Breast epithelium (tissue), 4 donors: Measurements from ENCODE around the gene VPS13D. TPM values are rescaled to one million over a fixed set of nuclear protein-coding genes. Genes with fewer than 3 reads are reported as not detected.

Experiments used
- DNase-seq, 2 donors: peaks; one replicate each; pipeline ENCODE4 v3.0.0-alpha.2; 2019; ENCODE audit warnings: low spot score in 2 of 2
- H3K27ac ChIP-seq, 2 donors: fragments of 200-600 bp; sonication (generic) in 1 of 2; one replicate each; pipeline ENCODE4 v1.5.1; 2016 to 2019; ENCODE audit warnings: mild to moderate bottlenecking in 1 of 2
- H3K27me3 ChIP-seq, 2 donors: fragments of 200-600 bp; sonication (generic) in 1 of 2; one replicate each; pipeline versions ENCODE4 v1.5.1 to v1.6.0; 2017 to 2019; ENCODE audit warnings: control low read depth in 1 of 2, mild to moderate bottlenecking in 1 of 2
- H3K36me3 ChIP-seq: fragments of 200-600 bp; one replicate; pipeline ENCODE4 v1.5.1; 2019
- H3K4me1 ChIP-seq, 2 donors: fragments of 200-600 bp; sonication (generic); one replicate each; pipeline ENCODE4 v1.5.1; 2016 to 2019; ENCODE audit warnings: control low read depth in 1 of 2
- H3K4me3 ChIP-seq, 3 donors: fragments of 200-600 bp; sonication (generic); 1 replicate in 2 of 3; 2 replicates in 1 of 3; pipeline ENCODE4 v1.5.1; 2016 to 2019; ENCODE audit warnings: mild to moderate bottlenecking in 3 of 3, moderate library complexity in 2 of 3
- H3K9me3 ChIP-seq, 2 donors: fragments of 200-600 bp; sonication (generic) in 1 of 2; one replicate each; pipeline ENCODE4 v1.5.1; 2016 to 2019; ENCODE audit warnings: control low read depth in 1 of 2
- CTCF ChIP-seq, 3 donors: fragments of 450-650 bp; IDR thresholded peaks; one replicate each; pipeline ENCODE4 v1.5.1; 2016 to 2017; ENCODE audit warnings: antibody characterized with exemption in 3 of 3, mild to moderate bottlenecking in 3 of 3, moderate library complexity in 3 of 3
- POLR2A ChIP-seq: fragments of 450-650 bp; IDR thresholded peaks from one replicate; pipeline ENCODE4 v1.6.1; 2016; ENCODE audit warnings: antibody characterized with exemption, mild to moderate bottlenecking, moderate library complexity
- POLR2AphosphoS5 ChIP-seq, 3 donors: sonication (generic); formaldehyde crosslinking; IDR thresholded peaks; one replicate each; pipeline ENCODE4 v1.6.1; 2017; ENCODE audit warnings: antibody characterized with exemption in 3 of 3
- intact Hi-C: fragments of 100-400 bp; cut with DNase I; formaldehyde crosslinking; loops from one replicate; pipeline ENCODE4 v1.15.1; 2023; ENCODE audit warnings: low total_unique reads
- total RNA-seq, 3 donors: library from RNA; depleted of rRNA; stranded (reverse); fragments of >200 nt; gene quantifications; one replicate each; pipeline ENCODE4 v1.1.0, GENCODE V29; 2016

VPS13D gene
- total RNA-seq, 3 donors from 2014 or later, result 73.9 to 115 (median 96.4) TPM

GRCh38 chr1:12397462-12398450 lies 167.9 kb downstream of the VPS13D start:
- no peak overlapping the region for H3K4me3 ChIP-seq
- DNase-seq, result no peak
- intact Hi-C loops, result no loop called here
- no peaks in the 10 kb centered on the region for H3K36me3 ChIP-seq
- H3K4me1 ChIP-seq, result no peaks in the 10 kb centered on the region
- no peaks in the 10 kb centered on the region for H3K9me3 ChIP-seq
- TF ChIP-seq CTCF (IDR thresholded peaks at IDR 0.05), result no peak
- TF ChIP-seq POLR2A, result no peak
- TF ChIP-seq POLR2AphosphoS5 (IDR thresholded peaks at IDR 0.05), result no peak
- H3K27me3 ChIP-seq, result no peaks in the 10 kb centered on the region
- H3K27ac ChIP-seq, result no peak overlapping the region

GRCh38 chr1:12398479-12398878 lies 168.6 kb downstream of the VPS13D start:
- no peaks in the 10 kb centered on the region for H3K9me3 ChIP-seq
- no peaks in the 10 kb centered on the region for H3K27me3 ChIP-seq
- no peak for DNase-seq
- intact Hi-C loops, result no loop called here
- H3K36me3 ChIP-seq, result no peaks in the 10 kb centered on the region
- no peak overlapping the region for H3K4me3 ChIP-seq
- H3K4me1 ChIP-seq, result no peaks in the 10 kb centered on the region
- H3K27ac ChIP-seq, result no peak overlapping the region
- TF ChIP-seq POLR2A (no peak), POLR2AphosphoS5 (IDR thresholded peaks at IDR 0.05) (no peak), CTCF (IDR thresholded peaks at IDR 0.05) (no peak)

- Histone ChIP-seq H3K4me1 (peaks cover 0 to 3% of the 10 kb centered on the region in 2 donors), H3K9me3 (no peaks in the 10 kb centered on the region), H3K27me3 (no peaks in the 10 kb centered on the region), H3K27ac (peak overlapping the region in 1 of 2 donors; percentile 60), H3K36me3 (no peaks in the 10 kb centered on the region), H3K4me3 (no peak overlapping the region)
- TF ChIP-seq POLR2AphosphoS5 (IDR thresholded peaks at IDR 0.05) (no peak), CTCF (IDR thresholded peaks at IDR 0.05) (no peak)
- intact Hi-C loops, result no loop called here
- DNase-seq, result no peak
These were observed 170.3 kb downstream of the VPS13D start for GRCh38 chr1:12400027-12400693.

- Histone ChIP-seq H3K27ac (peak overlapping the region; percentile 54 to 60), H3K4me1 (peaks cover 9 to 18% of the 10 kb centered on the region in 2 donors)
These were observed 172.4 kb downstream of the VPS13D start for GRCh38 chr1:12402159-12402673.

More at GRCh38 chr1:12402159-12402673, 172.4 kb downstream of the VPS13D start:
- Histone ChIP-seq H3K27me3 (no peaks in the 10 kb centered on the region), H3K36me3 (no peaks in the 10 kb centered on the region), H3K4me3 (no peak overlapping the region), H3K9me3 (no peaks in the 10 kb centered on the region)
- TF ChIP-seq POLR2A, result no peak
- no peak for TF ChIP-seq POLR2AphosphoS5 (IDR thresholded peaks at IDR 0.05)
- no peak for TF ChIP-seq CTCF (IDR thresholded peaks at IDR 0.05)
- intact Hi-C loops, result no loop called here
- DNase-seq, result no peak
